Endothelial cell of umbilical vein (primary cell): ENCODE data around the gene TXNRD2. TPM values are rescaled to one million over a fixed set of nuclear protein-coding genes. Genes with fewer than 3 reads are reported as not detected.

Experiments used
- BruUV-seq: library from RNA; stranded (reverse); fragments of 400-500 nt; replicated peaks from 2 replicates; lab custom pipeline; 2021; lab: Mats Ljungman, UMichigan
- CTCF ChIA-PET: fragments of 300-600, 350-600 bp; sonication (Branson Sonifier 250); formaldehyde crosslinking; loops from one replicate; lab custom pipeline; 2021; ENCODE audit warnings: antibody characterized with exemption, inconsistent platforms; lab: Charles Lee
- POLR2A ChIA-PET: fragments of 300-600, 350-600 bp; sonication (Branson Sonifier 250); formaldehyde crosslinking; loops from one replicate; lab custom pipeline; 2021; ENCODE audit warnings: antibody characterized with exemption, inconsistent platforms; lab: Charles Lee
- DNase-seq: peaks from one replicate; pipeline ENCODE4 v3.0.0-alpha.2; 2011; ENCODE audit warnings: low read depth, low spot score
- FAIRE-seq: peaks from 2 replicates; lab custom pipeline; 2011; peaks lifted over from hg19 to GRCh38; lab: Jason Lieb, UNC
- H2AFZ ChIP-seq: 2 replicates; pipeline ENCODE4 v1.6.0; 2012; ENCODE audit warnings: low read depth, low read length, control low read depth, inconsistent platforms
- H3K27ac ChIP-seq: 2 replicates; pipeline ENCODE4 v1.5.1; 2011; ENCODE audit warnings: low read depth, mild to moderate bottlenecking, control low read depth, low read length, moderate library complexity; ENCODE audit not compliant: insufficient read depth
- H3K27me3 ChIP-seq, 2 experiments: 2 replicates each; pipeline versions ENCODE4 v1.6.0 to v1.6.1; 2011; ENCODE audit warnings: low read length in 2 of 2, mixed read lengths in 1 of 2; ENCODE audit not compliant: control insufficient read depth in 2 of 2, insufficient read depth in 2 of 2
- H3K36me3 ChIP-seq, 2 experiments: 2 replicates in 1 of 2; 3 replicates in 1 of 2; pipeline ENCODE4 v1.5.1; 2011; ENCODE audit warnings: low read length in 2 of 2, mild to moderate bottlenecking in 1 of 2, moderate library complexity in 1 of 2; ENCODE audit not compliant: control insufficient read depth in 2 of 2, insufficient read depth in 2 of 2; ENCODE audit errors: extremely low read depth in 1 of 2
- H3K4me1 ChIP-seq: 3 replicates; pipeline ENCODE4 v1.5.1; 2011; ENCODE audit warnings: mild to moderate bottlenecking, low read length; ENCODE audit not compliant: control insufficient read depth, insufficient read depth; ENCODE audit errors: extremely low read depth
- H3K4me2 ChIP-seq: 2 replicates; pipeline ENCODE4 v1.6.1; 2011; ENCODE audit warnings: low read length, control low read depth, mixed read lengths; ENCODE audit not compliant: insufficient read depth
- H3K4me3 ChIP-seq, 3 experiments: fragments of 200-600 bp in 1 of 3; sonication (generic), shearing (Covaris generic) in 1 of 3; replicated peaks in 1 of 3; 2 replicates each; pipeline ENCODE4 v1.5.1; 2011 to 2016; ENCODE audit warnings: control low read depth in 3 of 3, low read length in 3 of 3, mild to moderate bottlenecking in 2 of 3, inconsistent platforms in 1 of 3, low read depth in 1 of 3, moderate library complexity in 1 of 3; ENCODE audit not compliant: insufficient read depth in 1 of 3
- H3K79me2 ChIP-seq: 2 replicates; pipeline ENCODE4 v1.6.0; 2012; ENCODE audit warnings: low read length, inconsistent platforms; ENCODE audit not compliant: control insufficient read depth, insufficient read depth
- H3K9ac ChIP-seq: replicated peaks from 2 replicates; pipeline ENCODE3; 2011; ENCODE audit warnings: low read length, control low read depth; ENCODE audit not compliant: insufficient read depth; ENCODE audit errors: extremely low read depth
- H3K9me1 ChIP-seq: replicated peaks from 3 replicates; pipeline ENCODE4 v1.6.0; 2011; ENCODE audit warnings: mild to moderate bottlenecking, low read length; ENCODE audit not compliant: control insufficient read depth, insufficient read depth; ENCODE audit errors: extremely low read depth
- H3K9me3 ChIP-seq: replicated peaks from 2 replicates; pipeline ENCODE4 v1.5.1; 2012; ENCODE audit warnings: low read length, inconsistent platforms; ENCODE audit not compliant: control insufficient read depth, insufficient read depth
- H4K20me1 ChIP-seq: replicated peaks from 2 replicates; pipeline ENCODE3; 2011; ENCODE audit warnings: mild to moderate bottlenecking, low read length; ENCODE audit not compliant: control insufficient read depth, insufficient read depth; ENCODE audit errors: extremely low read depth
- CTCF ChIP-seq, 2 donors: IDR thresholded peaks; 1 replicate in 1 of 2; 2 replicates in 1 of 2; pipeline ENCODE4 v1.5.1; 2011; ENCODE audit warnings: low read length in 2 of 2, mild to moderate bottlenecking in 2 of 2, moderate library complexity in 2 of 2, control low read depth in 1 of 2, inconsistent platforms in 1 of 2, low read depth in 1 of 2; ENCODE audit not compliant: insufficient read depth in 1 of 2; ENCODE audit errors: extremely low read depth in 1 of 2
- EZH2 ChIP-seq: IDR thresholded peaks from 2 replicates; pipeline ENCODE4 v1.6.1; 2012; ENCODE audit warnings: borderline replicate concordance, low read depth, mild to moderate bottlenecking, moderate library complexity, low read length, inconsistent platforms; ENCODE audit not compliant: severe bottlenecking
- FOS ChIP-seq: IDR thresholded peaks from 2 replicates; pipeline ENCODE4 v1.6.1; 2011; ENCODE audit warnings: mild to moderate bottlenecking, low read length, moderate library complexity, borderline replicate concordance; ENCODE audit not compliant: insufficient read depth
- GATA2 ChIP-seq: IDR thresholded peaks from 2 replicates; pipeline ENCODE4 v1.7.0; 2011; ENCODE audit warnings: low read depth, mild to moderate bottlenecking, moderate library complexity, mixed read lengths, low read length; ENCODE audit not compliant: insufficient read length, insufficient read depth
- JUN ChIP-seq: IDR thresholded peaks from 2 replicates; pipeline ENCODE4 v1.6.1; 2011; ENCODE audit warnings: borderline replicate concordance, low read depth; ENCODE audit not compliant: insufficient read length, insufficient read depth
- MAX ChIP-seq: IDR thresholded peaks from 2 replicates; pipeline ENCODE4 v1.6.1; 2011; ENCODE audit not compliant: insufficient read depth, insufficient read length
- MYC ChIP-seq: IDR thresholded peaks from one replicate; pipeline ENCODE4 v1.6.1; 2011; ENCODE audit warnings: mild to moderate bottlenecking, low read depth, low read length
- POLR2A ChIP-seq: IDR thresholded peaks from 2 replicates; pipeline ENCODE4 v1.6.1; 2012; ENCODE audit warnings: low read depth, mild to moderate bottlenecking, control low read depth, low read length
- POLR2AphosphoS5 ChIP-seq: IDR thresholded peaks from 2 replicates; pipeline ENCODE4 v1.6.1; 2012; ENCODE audit warnings: low read depth, mild to moderate bottlenecking, control low read depth, low read length, moderate library complexity; ENCODE audit not compliant: insufficient read depth
- dilution Hi-C: fragments of 300-500 bp; cut with MboI; formaldehyde crosslinking; loops from one replicate; pipeline ENCODE4 v1.15.0; 2019; ENCODE audit warnings: low sequenced_read_pairs; ENCODE audit not compliant: extremely low pct_ligation_motif_present
- intact Hi-C: fragments of 100-400 bp; cut with micrococcal nuclease; formaldehyde crosslinking; loops from one replicate; pipeline ENCODE4 v1.10.0; 2022
- polyA plus RNA-seq, 4 experiments: library from polyadenylated mRNA; depleted of rRNA in 3 of 4; stranded (reverse) in 3 of 4; unstranded in 1 of 4; fragments of >200 nt; gene quantifications; 2 replicates each; pipeline versions ENCODE4 v1.2.1 to v1.2.3, GENCODE V29; 2011 to 2012; ENCODE audit warnings: missing spikeins in 1 of 4
- total RNA-seq: library from RNA; stranded (reverse); gene quantifications from 2 replicates; pipeline ENCODE4 v1.2.3, GENCODE V29; 2021

TXNRD2 gene
- total and polyA plus RNA-seq, 2 donors (not counting 3 experiments of a cell fraction or from before 2014, with no cell fraction given) = 211 to 440 TPM

GRCh38 chr22:19931514-19931913, 10.1 kb downstream of the TXNRD2 start:
- Histone ChIP-seq H3K9me3 (no peaks in the 10 kb centered on the region), H3K79me2 (no peaks in the 10 kb centered on the region), H3K4me2 (no peak overlapping the region), H3K9ac (no peak overlapping the region), H3K9me1 (no peaks in the 10 kb centered on the region), H3K27ac (no peak overlapping the region), H3K4me3 (no peak overlapping the region), H3K4me1 (no peaks in the 10 kb centered on the region), H3K36me3 (peaks cover 0 to 3% of the 10 kb centered on the region in 2 experiments), H4K20me1 (no peaks in the 10 kb centered on the region), H3K27me3 (no peaks in the 10 kb centered on the region), H2AFZ (no peak overlapping the region)
- BruUV-seq = no TSS peak
- intact Hi-C loops = no loop called here
- ChIA-PET CTCF (interaction anchor here (1.7 kb wide), 1 partner anchor 21 kb away, joined by 7 read pairs; no protein-coding TSS in a partner anchor), POLR2A (no interaction called here)
- dilution Hi-C loops = no loop called here
- FAIRE-seq (no peak), DNase-seq (no peak)
- TF ChIP-seq POLR2A (no peak), EZH2 (no peak), JUN (no peak), MYC (no peak), GATA2 (no peak), POLR2AphosphoS5 (no peak), FOS (no peak), CTCF (IDR thresholded peaks at IDR 0.05; ENCODE audit: extremely low read depth in 1 of 2, insufficient read depth in 1 of 2, low read depth in 1 of 2, low read length in 2 of 2) (no peak), MAX (no peak)
